Endodermal cell (in vitro differentiated cells): ENCODE data around the gene SLC6A13. TPM values are rescaled to one million over a fixed set of nuclear protein-coding genes. Genes with fewer than 3 reads are reported as not detected.

Experiments
- DNase-seq: peaks from one replicate; pipeline ENCODE4 v3.0.0-alpha.2; 2017
- H3K27ac ChIP-seq: 2 replicates; pipeline ENCODE4 v1.5.1; 2013; ENCODE audit warnings: mild to moderate bottlenecking, low read depth, low read length, moderate library complexity
- H3K27me3 ChIP-seq: 2 replicates; pipeline ENCODE4 v1.6.1; 2013; ENCODE audit warnings: mild to moderate bottlenecking, low read length, moderate library complexity; ENCODE audit not compliant: insufficient read depth, control insufficient read depth, poor library complexity, severe bottlenecking
- H3K36me3 ChIP-seq: 2 replicates; pipeline ENCODE4 v1.7.0; 2013; ENCODE audit warnings: mild to moderate bottlenecking, low read length, moderate library complexity; ENCODE audit not compliant: control insufficient read depth, insufficient read depth
- H3K4me1 ChIP-seq: one replicate; pipeline ENCODE4 v1.7.0; 2013; ENCODE audit warnings: low read length; ENCODE audit not compliant: control insufficient read depth, insufficient read depth
- H3K4me3 ChIP-seq: 2 replicates; pipeline ENCODE4 v1.5.1; 2013; ENCODE audit warnings: mild to moderate bottlenecking, low read length, moderate library complexity
- H3K9ac ChIP-seq: 2 replicates; pipeline ENCODE4 v1.6.1; 2013; ENCODE audit warnings: mild to moderate bottlenecking, low read length, moderate library complexity; ENCODE audit not compliant: poor library complexity, severe bottlenecking; ENCODE audit errors: extremely low read depth
- H3K9me3 ChIP-seq: 2 replicates; pipeline ENCODE4 v1.6.1; 2013; ENCODE audit warnings: mild to moderate bottlenecking, low read length, moderate library complexity; ENCODE audit not compliant: control insufficient read depth
- H3K27ac Mint-ChIP-seq: 2 replicates; pipeline ENCODE4 v1.8.0; 2020; ENCODE audit warnings: mixed read lengths
- H3K27me3 Mint-ChIP-seq: 2 replicates; pipeline ENCODE4 v1.8.0; 2021; ENCODE audit warnings: mild to moderate bottlenecking, mixed read lengths; ENCODE audit not compliant: insufficient read depth
- H3K36me3 Mint-ChIP-seq: 2 replicates; pipeline ENCODE4 v1.8.0; 2020; ENCODE audit warnings: low read depth, mixed read lengths
- H3K4me1 Mint-ChIP-seq: 2 replicates; pipeline ENCODE4 v1.8.0; 2020; ENCODE audit warnings: mixed read lengths
- H3K4me3 Mint-ChIP-seq: 2 replicates; pipeline ENCODE4 v1.8.0; 2020; ENCODE audit warnings: mild to moderate bottlenecking, moderate library complexity, mixed read lengths
- H3K9me3 Mint-ChIP-seq: 2 replicates; pipeline ENCODE4 v1.8.0; 2020; ENCODE audit warnings: mild to moderate bottlenecking, mixed read lengths
- WGBS, 2 experiments: methylation state at CpG; one replicate each; pipeline versions ENCODE4 v1.1.5 to v1.1.7; 2013; ENCODE audit warnings: missing lambda C conversion rate in 2 of 2, mixed read lengths in 1 of 2; ENCODE audit not compliant: insufficient coverage in 1 of 2, insufficient read length in 1 of 2; 5-methylcytosine and 5-hydroxymethylcytosine counted together
- total RNA-seq, 2 donors: library from RNA; stranded (reverse); fragmentation: NEBNext Ultra II Directional in 1 of 2; extraction: Animal tissue kit (Norgen Biotek cat#: 25700) in 1 of 2; gene quantifications; 2 replicates in 1 of 2; 3 replicates in 1 of 2; pipeline ENCODE4 v1.2.1, GENCODE V29; 2021
- TF ChIP-seq, protein P1 (sequence below): fragments of 200-600 bp; sonication (generic); conservative IDR thresholded peaks from 2 replicates; pipeline ENCODE4 v1.5.0; 2021; ENCODE audit warnings: antibody characterized with exemption, mild to moderate bottlenecking

Gene SLC6A13
- total RNA-seq, 2 donors from 2014 or later: 1.1 to 2.4 TPM

DNA sequence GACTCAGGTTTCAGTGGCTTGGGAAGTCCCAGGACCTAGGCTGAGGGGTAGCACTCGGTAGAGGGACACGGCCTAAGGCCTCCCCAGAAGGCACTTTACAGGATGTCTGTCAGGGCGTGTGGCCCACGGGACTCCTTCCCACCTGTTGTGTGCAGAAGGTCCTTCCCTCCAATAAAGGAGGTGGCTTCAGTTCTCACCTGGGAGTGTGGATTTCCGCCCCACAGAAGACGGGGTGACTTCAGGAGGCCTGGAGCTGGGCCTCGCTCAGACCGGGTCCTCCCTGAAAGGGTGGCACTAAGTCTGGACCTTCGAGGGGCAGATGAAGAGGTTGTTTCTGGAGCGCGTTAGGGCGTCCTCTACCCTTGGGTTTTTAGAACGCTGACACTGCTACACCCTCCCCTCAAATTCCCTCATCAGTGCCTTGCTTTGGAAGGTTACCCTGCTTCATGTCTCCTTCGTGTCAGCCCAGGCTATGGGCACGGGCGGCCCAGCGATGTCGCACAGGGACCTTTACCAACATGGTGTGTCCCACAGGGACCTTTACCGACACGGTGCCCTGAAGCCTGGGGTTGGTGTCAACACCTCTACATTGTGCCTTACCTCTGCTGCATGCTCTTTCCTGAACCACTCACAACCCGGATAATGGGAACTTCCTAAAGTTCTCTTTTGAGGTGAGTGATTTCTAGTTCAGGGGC lies 55.7 kb downstream of the SLC6A13 start:
- H3K4me1 Mint-ChIP-seq: peaks cover 31% of the 10 kb centered on the region
- no peak overlapping the region for H3K9ac ChIP-seq
- no peak for DNase-seq
- H3K36me3 Mint-ChIP-seq: no peaks in the 10 kb centered on the region
- no peak overlapping the region for H3K27ac ChIP-seq
- no peak overlapping the region for H3K4me3 ChIP-seq
- no peaks in the 10 kb centered on the region for H3K9me3 Mint-ChIP-seq
- peaks cover 21% of the 10 kb centered on the region for H3K4me1 ChIP-seq
- TF ChIP-seq, protein P1, sequence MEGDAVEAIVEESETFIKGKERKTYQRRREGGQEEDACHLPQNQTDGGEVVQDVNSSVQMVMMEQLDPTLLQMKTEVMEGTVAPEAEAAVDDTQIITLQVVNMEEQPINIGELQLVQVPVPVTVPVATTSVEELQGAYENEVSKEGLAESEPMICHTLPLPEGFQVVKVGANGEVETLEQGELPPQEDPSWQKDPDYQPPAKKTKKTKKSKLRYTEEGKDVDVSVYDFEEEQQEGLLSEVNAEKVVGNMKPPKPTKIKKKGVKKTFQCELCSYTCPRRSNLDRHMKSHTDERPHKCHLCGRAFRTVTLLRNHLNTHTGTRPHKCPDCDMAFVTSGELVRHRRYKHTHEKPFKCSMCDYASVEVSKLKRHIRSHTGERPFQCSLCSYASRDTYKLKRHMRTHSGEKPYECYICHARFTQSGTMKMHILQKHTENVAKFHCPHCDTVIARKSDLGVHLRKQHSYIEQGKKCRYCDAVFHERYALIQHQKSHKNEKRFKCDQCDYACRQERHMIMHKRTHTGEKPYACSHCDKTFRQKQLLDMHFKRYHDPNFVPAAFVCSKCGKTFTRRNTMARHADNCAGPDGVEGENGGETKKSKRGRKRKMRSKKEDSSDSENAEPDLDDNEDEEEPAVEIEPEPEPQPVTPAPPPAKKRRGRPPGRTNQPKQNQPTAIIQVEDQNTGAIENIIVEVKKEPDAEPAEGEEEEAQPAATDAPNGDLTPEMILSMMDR: no peak
- no peak overlapping the region for H3K4me3 Mint-ChIP-seq
- H3K27me3 Mint-ChIP-seq: peaks cover 95% of the 10 kb centered on the region
- H3K9me3 ChIP-seq: no peaks in the 10 kb centered on the region
- no peak overlapping the region for H3K27ac Mint-ChIP-seq
- H3K36me3 ChIP-seq: no peaks in the 10 kb centered on the region
- H3K27me3 ChIP-seq: peaks cover 66% of the 10 kb centered on the region
- 89 to 90% methylated on average over 16 to 21 of the region's 21 CpGs for WGBS, 2 experiments

DNA sequence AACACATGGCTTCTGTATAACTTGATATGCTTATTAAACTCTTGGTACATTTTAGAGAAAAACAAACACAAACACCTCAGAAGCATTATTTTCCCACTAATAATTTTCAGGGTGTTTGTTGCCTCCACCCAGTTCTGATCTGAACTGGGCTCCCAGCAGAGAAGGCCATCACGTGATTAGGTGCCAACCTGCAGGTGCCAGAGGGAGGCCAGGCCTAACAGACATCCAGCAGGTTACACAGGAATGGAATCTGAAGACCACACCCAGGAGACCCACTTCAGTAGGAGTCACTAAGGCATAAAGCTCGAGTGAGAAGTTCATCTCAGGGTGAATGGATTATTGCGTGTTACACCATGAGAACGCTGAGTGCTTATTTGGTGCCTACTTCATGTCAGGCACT lies 57.6 kb downstream of the SLC6A13 start:
- TF ChIP-seq, protein P1: no peak
- Histone ChIP-seq H3K4me1 (peaks cover 10% of the 10 kb centered on the region), H3K9ac (no peak overlapping the region), H3K9me3 (no peaks in the 10 kb centered on the region), H3K27ac (no peak overlapping the region), H3K36me3 (no peaks in the 10 kb centered on the region), H3K27me3 (peaks cover 84% of the 10 kb centered on the region), H3K4me3 (no peak overlapping the region)
- Mint-ChIP-seq H3K36me3 (no peaks in the 10 kb centered on the region), H3K9me3 (no peaks in the 10 kb centered on the region), H3K4me3 (no peak overlapping the region), H3K27ac (no peak overlapping the region), H3K4me1 (peaks cover 14% of the 10 kb centered on the region), H3K27me3 (peaks cover 94% of the 10 kb centered on the region)
- WGBS, 2 experiments: 89 to 93% methylated on average over 2 to 4 of the region's 4 CpGs
- no peak for DNase-seq

DNA sequence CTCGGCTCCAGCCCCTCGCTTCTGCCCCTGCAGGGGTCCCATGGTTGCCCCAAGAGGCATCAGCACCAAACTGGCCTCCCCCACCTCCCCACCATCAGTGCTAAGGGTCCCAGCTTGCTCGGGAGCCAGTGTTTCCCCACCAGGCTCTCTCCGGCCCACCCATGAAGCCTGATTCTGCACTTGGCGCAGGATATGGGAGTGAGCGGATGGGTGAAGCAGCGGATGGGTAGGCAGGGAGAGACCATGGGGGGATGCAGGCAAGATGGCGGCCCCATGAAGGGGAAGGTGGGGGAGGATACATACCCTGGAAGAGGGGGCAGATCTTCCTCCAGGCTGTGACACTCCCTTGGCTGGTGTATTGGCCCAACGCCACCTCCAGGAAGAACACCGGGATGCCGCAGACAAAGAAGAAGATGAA lies 58.4 kb downstream of the SLC6A13 start:
- Mint-ChIP-seq H3K27me3 (peaks cover 93% of the 10 kb centered on the region), H3K4me1 (peaks cover 14% of the 10 kb centered on the region), H3K36me3 (no peaks in the 10 kb centered on the region), H3K27ac (no peak overlapping the region), H3K9me3 (no peaks in the 10 kb centered on the region), H3K4me3 (peak overlapping the region; percentile 45)
- TF ChIP-seq, protein P1: no peak
- H3K4me3 ChIP-seq: peak overlapping the region; percentile 80
- no peaks in the 10 kb centered on the region for H3K9me3 ChIP-seq
- no peak overlapping the region for H3K27ac ChIP-seq
- peaks cover 10% of the 10 kb centered on the region for H3K4me1 ChIP-seq
- no peak for DNase-seq
- H3K36me3 ChIP-seq: no peaks in the 10 kb centered on the region
- H3K27me3 ChIP-seq: peaks cover 78% of the 10 kb centered on the region
- H3K9ac ChIP-seq: no peak overlapping the region
- WGBS, 2 experiments: 72 to 86% methylated on average over 5 to 11 of the region's 11 CpGs
